ENCODE measurements around the gene KCNAB3. TPM values are rescaled to one million over a fixed set of nuclear protein-coding genes. Genes with fewer than 3 reads are reported as not detected.

The KCNAB3 gene
- total and polyA plus RNA-seq, 9 of the 15 experiments (the other 6 are each of a cell fraction or from before 2014, with no cell fraction given): 0.03 to 2.5 (median 1.1) TPM

DNA sequence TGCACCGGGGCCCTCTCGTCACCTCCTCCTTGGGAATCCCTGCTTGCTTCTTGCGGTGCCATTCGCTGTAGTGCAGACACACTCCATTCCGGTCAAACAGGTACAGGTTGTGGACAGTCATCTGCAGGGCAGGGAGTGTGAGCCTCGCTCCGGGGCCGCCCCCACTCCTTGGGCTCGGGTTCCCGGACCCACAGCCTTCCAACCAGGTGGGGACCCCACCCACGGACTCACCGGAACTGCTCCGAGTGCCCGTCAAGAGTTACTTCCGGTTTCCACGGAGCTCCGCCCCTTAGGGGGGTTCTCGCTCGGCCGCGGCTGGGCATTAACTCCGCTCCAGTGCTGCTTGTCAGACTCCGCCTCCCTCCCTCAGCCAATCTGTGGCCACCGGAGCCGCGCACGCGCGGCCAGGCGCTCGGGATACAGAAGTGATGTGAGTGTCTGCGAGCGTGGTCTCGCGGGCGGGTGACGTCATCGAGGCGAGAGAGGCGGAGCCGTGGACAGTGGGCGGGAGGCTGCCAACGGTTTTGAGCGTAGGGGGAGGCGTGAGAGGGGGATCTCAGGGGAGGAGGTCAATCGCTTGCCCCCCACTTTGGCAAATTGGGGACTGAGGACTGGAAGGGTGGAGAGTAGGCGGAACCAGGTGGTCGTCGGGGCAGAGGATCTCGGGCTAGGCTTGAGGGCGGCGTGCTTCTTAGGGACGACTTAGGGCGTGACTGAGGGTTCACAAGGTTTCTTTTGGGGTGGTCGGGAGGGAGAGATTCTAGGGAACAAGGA lies 2.2 kb upstream of the KCNAB3 start, which contains the start of the genes CNTROB and TRAPPC1 (continued):
- TF ChIP-seq PHF8 (IDR thresholded peaks at IDR 0.05; ENCODE audit: borderline replicate concordance, low read length) (peak; percentile 88; the same call in 1 of the 2 replicates), NR2C1 (IDR thresholded peaks at IDR 0.05) (peak; percentile 55; the same call in 1 of the 2 replicates), NR2C1 (tag; IDR thresholded peaks at IDR 0.05) (no peak), TEAD4 (IDR thresholded peaks at IDR 0.05; ENCODE audit: low read length) (no peak), TEAD4 (CRISPR knock-in tag; IDR thresholded peaks at IDR 0.05; ENCODE audit: borderline replicate concordance) (no peak), NUFIP1 (IDR thresholded peaks at IDR 0.05; ENCODE audit: partially characterized antibody) (no peak), JUNB (CRISPR knock-in tag; conservative IDR thresholded peaks at IDR 0.05) (peak; percentile 98), SUPT5H (IDR thresholded peaks at IDR 0.05) (peak; percentile 91), POLR2B (IDR thresholded peaks at IDR 0.05; ENCODE audit: low read depth, partially characterized antibody) (peak; percentile 89), CXXC5 (CRISPR knock-in tag; IDR thresholded peaks at IDR 0.05) (peak; percentile 52), SMARCA4 (IDR thresholded peaks at IDR 0.05) (peak; percentile 51)
- TF ChIP-seq, protein P1, sequence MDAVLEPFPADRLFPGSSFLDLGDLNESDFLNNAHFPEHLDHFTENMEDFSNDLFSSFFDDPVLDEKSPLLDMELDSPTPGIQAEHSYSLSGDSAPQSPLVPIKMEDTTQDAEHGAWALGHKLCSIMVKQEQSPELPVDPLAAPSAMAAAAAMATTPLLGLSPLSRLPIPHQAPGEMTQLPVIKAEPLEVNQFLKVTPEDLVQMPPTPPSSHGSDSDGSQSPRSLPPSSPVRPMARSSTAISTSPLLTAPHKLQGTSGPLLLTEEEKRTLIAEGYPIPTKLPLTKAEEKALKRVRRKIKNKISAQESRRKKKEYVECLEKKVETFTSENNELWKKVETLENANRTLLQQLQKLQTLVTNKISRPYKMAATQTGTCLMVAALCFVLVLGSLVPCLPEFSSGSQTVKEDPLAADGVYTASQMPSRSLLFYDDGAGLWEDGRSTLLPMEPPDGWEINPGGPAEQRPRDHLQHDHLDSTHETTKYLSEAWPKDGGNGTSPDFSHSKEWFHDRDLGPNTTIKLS (IDR thresholded peaks at IDR 0.05; ENCODE audit: borderline replicate concordance, low read depth): peak; percentile 54; the same call in 1 of the 2 replicates
- TF ChIP-seq, protein P2, sequence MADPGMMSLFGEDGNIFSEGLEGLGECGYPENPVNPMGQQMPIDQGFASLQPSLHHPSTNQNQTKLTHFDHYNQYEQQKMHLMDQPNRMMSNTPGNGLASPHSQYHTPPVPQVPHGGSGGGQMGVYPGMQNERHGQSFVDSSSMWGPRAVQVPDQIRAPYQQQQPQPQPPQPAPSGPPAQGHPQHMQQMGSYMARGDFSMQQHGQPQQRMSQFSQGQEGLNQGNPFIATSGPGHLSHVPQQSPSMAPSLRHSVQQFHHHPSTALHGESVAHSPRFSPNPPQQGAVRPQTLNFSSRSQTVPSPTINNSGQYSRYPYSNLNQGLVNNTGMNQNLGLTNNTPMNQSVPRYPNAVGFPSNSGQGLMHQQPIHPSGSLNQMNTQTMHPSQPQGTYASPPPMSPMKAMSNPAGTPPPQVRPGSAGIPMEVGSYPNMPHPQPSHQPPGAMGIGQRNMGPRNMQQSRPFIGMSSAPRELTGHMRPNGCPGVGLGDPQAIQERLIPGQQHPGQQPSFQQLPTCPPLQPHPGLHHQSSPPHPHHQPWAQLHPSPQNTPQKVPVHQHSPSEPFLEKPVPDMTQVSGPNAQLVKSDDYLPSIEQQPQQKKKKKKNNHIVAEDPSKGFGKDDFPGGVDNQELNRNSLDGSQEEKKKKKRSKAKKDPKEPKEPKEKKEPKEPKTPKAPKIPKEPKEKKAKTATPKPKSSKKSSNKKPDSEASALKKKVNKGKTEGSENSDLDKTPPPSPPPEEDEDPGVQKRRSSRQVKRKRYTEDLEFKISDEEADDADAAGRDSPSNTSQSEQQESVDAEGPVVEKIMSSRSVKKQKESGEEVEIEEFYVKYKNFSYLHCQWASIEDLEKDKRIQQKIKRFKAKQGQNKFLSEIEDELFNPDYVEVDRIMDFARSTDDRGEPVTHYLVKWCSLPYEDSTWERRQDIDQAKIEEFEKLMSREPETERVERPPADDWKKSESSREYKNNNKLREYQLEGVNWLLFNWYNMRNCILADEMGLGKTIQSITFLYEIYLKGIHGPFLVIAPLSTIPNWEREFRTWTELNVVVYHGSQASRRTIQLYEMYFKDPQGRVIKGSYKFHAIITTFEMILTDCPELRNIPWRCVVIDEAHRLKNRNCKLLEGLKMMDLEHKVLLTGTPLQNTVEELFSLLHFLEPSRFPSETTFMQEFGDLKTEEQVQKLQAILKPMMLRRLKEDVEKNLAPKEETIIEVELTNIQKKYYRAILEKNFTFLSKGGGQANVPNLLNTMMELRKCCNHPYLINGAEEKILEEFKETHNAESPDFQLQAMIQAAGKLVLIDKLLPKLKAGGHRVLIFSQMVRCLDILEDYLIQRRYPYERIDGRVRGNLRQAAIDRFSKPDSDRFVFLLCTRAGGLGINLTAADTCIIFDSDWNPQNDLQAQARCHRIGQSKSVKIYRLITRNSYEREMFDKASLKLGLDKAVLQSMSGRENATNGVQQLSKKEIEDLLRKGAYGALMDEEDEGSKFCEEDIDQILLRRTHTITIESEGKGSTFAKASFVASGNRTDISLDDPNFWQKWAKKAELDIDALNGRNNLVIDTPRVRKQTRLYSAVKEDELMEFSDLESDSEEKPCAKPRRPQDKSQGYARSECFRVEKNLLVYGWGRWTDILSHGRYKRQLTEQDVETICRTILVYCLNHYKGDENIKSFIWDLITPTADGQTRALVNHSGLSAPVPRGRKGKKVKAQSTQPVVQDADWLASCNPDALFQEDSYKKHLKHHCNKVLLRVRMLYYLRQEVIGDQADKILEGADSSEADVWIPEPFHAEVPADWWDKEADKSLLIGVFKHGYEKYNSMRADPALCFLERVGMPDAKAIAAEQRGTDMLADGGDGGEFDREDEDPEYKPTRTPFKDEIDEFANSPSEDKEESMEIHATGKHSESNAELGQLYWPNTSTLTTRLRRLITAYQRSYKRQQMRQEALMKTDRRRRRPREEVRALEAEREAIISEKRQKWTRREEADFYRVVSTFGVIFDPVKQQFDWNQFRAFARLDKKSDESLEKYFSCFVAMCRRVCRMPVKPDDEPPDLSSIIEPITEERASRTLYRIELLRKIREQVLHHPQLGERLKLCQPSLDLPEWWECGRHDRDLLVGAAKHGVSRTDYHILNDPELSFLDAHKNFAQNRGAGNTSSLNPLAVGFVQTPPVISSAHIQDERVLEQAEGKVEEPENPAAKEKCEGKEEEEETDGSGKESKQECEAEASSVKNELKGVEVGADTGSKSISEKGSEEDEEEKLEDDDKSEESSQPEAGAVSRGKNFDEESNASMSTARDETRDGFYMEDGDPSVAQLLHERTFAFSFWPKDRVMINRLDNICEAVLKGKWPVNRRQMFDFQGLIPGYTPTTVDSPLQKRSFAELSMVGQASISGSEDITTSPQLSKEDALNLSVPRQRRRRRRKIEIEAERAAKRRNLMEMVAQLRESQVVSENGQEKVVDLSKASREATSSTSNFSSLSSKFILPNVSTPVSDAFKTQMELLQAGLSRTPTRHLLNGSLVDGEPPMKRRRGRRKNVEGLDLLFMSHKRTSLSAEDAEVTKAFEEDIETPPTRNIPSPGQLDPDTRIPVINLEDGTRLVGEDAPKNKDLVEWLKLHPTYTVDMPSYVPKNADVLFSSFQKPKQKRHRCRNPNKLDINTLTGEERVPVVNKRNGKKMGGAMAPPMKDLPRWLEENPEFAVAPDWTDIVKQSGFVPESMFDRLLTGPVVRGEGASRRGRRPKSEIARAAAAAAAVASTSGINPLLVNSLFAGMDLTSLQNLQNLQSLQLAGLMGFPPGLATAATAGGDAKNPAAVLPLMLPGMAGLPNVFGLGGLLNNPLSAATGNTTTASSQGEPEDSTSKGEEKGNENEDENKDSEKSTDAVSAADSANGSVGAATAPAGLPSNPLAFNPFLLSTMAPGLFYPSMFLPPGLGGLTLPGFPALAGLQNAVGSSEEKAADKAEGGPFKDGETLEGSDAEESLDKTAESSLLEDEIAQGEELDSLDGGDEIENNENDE (IDR thresholded peaks at IDR 0.05; ENCODE audit: low read depth, low read length): no peak
- TF ChIP-seq, protein P3, sequence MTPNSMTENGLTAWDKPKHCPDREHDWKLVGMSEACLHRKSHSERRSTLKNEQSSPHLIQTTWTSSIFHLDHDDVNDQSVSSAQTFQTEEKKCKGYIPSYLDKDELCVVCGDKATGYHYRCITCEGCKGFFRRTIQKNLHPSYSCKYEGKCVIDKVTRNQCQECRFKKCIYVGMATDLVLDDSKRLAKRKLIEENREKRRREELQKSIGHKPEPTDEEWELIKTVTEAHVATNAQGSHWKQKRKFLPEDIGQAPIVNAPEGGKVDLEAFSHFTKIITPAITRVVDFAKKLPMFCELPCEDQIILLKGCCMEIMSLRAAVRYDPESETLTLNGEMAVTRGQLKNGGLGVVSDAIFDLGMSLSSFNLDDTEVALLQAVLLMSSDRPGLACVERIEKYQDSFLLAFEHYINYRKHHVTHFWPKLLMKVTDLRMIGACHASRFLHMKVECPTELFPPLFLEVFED (CRISPR knock-in tag; conservative IDR thresholded peaks at IDR 0.05): 0 out of 2 replicates have a peak, but pooled peaks have one; percentile 26

Measured in K562 (cell line).